NCI-H1417 (cell line): ENCODE results near the gene SLBP.

Experiments
- DNase-seq, 3 experiments: peaks; one replicate each; lab custom pipeline; 2025; lab: John Stamatoyannopoulos, UW

The SLBP gene

DNA sequence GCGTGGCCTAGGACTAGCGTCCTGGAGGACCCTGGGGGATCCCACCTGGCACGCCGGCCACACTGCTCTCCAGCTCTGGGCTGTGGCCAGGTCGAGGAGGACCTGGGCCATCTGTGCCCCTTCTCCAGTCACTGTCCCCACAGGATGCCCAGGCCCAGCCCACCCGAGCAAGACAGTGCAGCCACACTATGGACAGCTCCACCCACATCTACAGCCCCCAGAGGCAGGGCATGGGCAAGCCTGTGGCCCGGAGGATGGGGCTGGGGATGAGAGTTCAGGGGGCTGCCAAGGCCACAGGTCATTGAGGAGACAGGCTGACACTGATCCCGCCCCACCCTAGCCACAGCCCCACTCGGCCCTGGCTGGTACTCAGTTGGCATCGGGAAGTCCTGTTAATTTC is 58.3 kb downstream of the SLBP start:
- DNase-seq = no peak

DNA sequence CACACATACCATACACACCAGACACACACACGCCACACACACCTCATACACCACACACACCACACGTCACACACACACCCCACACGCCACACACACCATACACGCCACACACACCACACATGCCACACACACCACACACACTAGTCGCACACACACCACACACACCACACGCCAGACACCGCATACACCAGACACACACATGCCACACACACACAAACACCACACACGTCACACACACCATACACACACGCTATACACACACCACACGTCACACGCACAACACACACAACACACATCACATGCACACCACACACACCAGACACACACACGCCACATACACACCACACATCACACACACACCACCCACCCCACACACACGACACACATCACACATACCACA is 60.0 kb downstream of the SLBP start:
- DNase-seq = no peak

- no peak for DNase-seq
Observed at GRCh38 chr4:1651609-1652008, 60.5 kb downstream of the SLBP start.

GRCh38 chr4:1648962-1649361 is 63.2 kb downstream of the SLBP start:
- DNase-seq = no peak

- no peak for DNase-seq
Observed at GRCh38 chr4:1647432-1647831, 64.7 kb downstream of the SLBP start.

DNA sequence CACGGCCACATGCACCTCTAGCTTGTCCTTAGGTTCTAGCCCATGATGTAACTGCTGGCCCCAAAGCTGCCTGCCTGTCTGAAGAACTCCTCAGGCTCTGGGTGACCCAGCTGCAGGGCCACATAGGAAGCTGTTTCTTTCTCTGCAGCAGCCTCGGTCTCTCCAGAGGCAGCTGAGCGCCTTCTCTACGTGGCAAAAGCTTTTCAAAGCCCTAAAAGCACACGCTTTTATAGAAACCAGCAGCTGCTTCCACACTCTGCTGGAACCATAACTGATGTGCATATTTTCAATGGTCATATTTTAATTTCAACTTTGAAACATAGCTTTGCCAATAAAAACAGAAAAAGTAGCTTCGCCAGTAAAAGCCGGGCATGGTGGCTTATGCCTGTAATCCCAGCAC is 65.4 kb downstream of the SLBP start:
- DNase-seq = no peak

GRCh38 chr4:1644891-1645657 is 67.0 kb downstream of the SLBP start:
- no peak for DNase-seq

DNA sequence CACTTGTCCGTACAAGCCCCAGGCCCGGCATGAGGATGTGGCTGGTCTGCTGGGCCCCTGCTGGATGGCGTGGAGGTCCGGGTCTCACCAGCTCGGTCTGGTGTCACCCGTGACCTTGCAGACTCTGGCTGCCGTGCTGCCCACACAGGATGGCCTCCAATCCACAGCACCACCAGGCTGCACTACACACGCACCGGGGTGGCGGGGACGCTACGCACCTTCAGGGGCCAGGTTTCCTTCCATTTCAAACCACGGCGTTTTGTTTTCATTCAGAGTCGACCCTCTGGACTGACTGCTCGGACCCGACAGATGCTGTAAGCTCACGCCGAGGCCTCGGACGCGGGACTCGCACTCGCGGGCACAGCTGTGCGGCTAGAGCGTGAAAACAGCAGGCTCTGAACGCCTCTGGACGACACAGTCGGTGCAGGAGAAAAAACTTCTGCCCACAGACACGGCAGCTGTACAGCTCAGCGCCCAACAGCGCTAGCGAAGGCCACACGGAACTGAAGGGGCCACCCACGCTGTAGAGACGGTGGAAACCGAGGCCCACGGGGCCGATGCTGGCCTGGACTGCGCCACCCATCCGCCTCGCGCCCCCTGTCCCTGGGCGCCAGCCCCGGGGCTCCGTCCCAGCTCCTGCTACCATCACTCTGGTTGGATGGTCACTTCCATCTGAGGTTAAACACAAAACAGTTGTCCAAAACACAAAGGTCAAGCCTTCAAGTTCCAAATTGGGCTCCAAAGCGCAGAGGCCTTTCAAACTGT is 68.0 kb downstream of the SLBP start:
- DNase-seq = no peak
